22Rv1 (cell line): ENCODE data around the gene TMEM259.

Experiments used
- ZFX ChIP-seq: fragments of 450-650 bp; IDR thresholded peaks from 2 replicates; pipeline ENCODE4 v1.6.1; 2017; ENCODE audit warnings: antibody characterized with exemption, borderline replicate concordance
- TF ChIP-seq, protein P1 (sequence below): fragments of 450-650 bp; IDR thresholded peaks from 2 replicates; pipeline ENCODE4 v1.5.1; 2017; ENCODE audit warnings: mild to moderate bottlenecking

DNA sequence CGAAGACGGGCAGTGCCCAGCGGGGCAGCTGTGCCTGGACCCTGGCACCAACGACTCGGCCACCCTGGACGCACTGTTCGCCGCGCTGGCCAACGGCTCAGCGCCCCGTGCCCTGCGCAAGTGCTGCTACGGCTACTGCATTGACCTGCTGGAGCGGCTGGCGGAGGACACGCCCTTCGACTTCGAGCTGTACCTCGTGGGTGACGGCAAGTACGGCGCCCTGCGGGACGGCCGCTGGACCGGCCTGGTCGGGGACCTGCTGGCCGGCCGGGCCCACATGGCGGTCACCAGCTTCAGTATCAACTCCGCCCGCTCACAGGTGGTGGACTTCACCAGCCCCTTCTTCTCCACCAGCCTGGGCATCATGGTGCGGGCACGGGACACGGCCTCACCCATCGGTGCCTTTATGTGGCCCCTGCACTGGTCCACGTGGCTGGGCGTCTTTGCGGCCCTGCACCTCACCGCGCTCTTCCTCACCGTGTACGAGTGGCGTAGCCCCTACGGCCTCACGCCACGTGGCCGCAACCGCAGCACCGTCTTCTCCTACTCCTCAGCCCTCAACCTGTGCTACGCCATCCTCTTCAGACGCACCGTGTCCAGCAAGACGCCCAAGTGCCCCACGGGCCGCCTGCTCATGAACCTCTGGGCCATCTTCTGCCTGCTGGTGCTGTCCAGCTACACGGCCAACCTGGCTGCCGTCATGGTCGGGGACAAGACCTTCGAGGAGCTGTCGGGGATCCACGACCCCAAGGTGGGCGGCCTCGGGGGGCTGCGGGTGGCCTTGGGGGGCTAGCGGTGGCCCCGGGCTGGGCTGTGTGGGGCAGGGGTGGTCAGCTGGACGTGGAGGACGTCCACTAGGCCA, 15.9 kb downstream of the TMEM259 start:
- TF ChIP-seq, protein P1, sequence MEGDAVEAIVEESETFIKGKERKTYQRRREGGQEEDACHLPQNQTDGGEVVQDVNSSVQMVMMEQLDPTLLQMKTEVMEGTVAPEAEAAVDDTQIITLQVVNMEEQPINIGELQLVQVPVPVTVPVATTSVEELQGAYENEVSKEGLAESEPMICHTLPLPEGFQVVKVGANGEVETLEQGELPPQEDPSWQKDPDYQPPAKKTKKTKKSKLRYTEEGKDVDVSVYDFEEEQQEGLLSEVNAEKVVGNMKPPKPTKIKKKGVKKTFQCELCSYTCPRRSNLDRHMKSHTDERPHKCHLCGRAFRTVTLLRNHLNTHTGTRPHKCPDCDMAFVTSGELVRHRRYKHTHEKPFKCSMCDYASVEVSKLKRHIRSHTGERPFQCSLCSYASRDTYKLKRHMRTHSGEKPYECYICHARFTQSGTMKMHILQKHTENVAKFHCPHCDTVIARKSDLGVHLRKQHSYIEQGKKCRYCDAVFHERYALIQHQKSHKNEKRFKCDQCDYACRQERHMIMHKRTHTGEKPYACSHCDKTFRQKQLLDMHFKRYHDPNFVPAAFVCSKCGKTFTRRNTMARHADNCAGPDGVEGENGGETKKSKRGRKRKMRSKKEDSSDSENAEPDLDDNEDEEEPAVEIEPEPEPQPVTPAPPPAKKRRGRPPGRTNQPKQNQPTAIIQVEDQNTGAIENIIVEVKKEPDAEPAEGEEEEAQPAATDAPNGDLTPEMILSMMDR: no peak
- no peak for TF ChIP-seq ZFX
